Breast epithelium (tissue), 4 donors: ENCODE measurements around the gene KIF6. TPM values are rescaled to one million over a fixed set of nuclear protein-coding genes. Genes with fewer than 3 reads are reported as not detected.

Source experiments
- DNase-seq, 2 donors: peaks; one replicate each; pipeline ENCODE4 v3.0.0-alpha.2; 2019; ENCODE audit warnings: low spot score in 2 of 2
- H3K27ac ChIP-seq, 2 donors: fragments of 200-600 bp; sonication (generic) in 1 of 2; one replicate each; pipeline ENCODE4 v1.5.1; 2016 to 2019; ENCODE audit warnings: mild to moderate bottlenecking in 1 of 2
- H3K27me3 ChIP-seq, 2 donors: fragments of 200-600 bp; sonication (generic) in 1 of 2; one replicate each; pipeline versions ENCODE4 v1.5.1 to v1.6.0; 2017 to 2019; ENCODE audit warnings: control low read depth in 1 of 2, mild to moderate bottlenecking in 1 of 2
- H3K36me3 ChIP-seq: fragments of 200-600 bp; one replicate; pipeline ENCODE4 v1.5.1; 2019
- H3K4me1 ChIP-seq, 2 donors: fragments of 200-600 bp; sonication (generic); one replicate each; pipeline ENCODE4 v1.5.1; 2016 to 2019; ENCODE audit warnings: control low read depth in 1 of 2
- H3K4me3 ChIP-seq, 3 donors: fragments of 200-600 bp; sonication (generic); 1 replicate in 2 of 3; 2 replicates in 1 of 3; pipeline ENCODE4 v1.5.1; 2016 to 2019; ENCODE audit warnings: mild to moderate bottlenecking in 3 of 3, moderate library complexity in 2 of 3
- H3K9me3 ChIP-seq, 2 donors: fragments of 200-600 bp; sonication (generic) in 1 of 2; one replicate each; pipeline ENCODE4 v1.5.1; 2016 to 2019; ENCODE audit warnings: control low read depth in 1 of 2
- POLR2A ChIP-seq: fragments of 450-650 bp; IDR thresholded peaks from one replicate; pipeline ENCODE4 v1.6.1; 2016; ENCODE audit warnings: antibody characterized with exemption, mild to moderate bottlenecking, moderate library complexity
- POLR2AphosphoS5 ChIP-seq, 3 donors: sonication (generic); formaldehyde crosslinking; IDR thresholded peaks; one replicate each; pipeline ENCODE4 v1.6.1; 2017; ENCODE audit warnings: antibody characterized with exemption in 3 of 3
- intact Hi-C: fragments of 100-400 bp; cut with DNase I; formaldehyde crosslinking; loops from one replicate; pipeline ENCODE4 v1.15.1; 2023; ENCODE audit warnings: low total_unique reads
- total RNA-seq, 3 donors: library from RNA; depleted of rRNA; stranded (reverse); fragments of >200 nt; gene quantifications; one replicate each; pipeline ENCODE4 v1.1.0, GENCODE V29; 2016
- TF ChIP-seq, protein P1 (sequence below), 3 donors: fragments of 450-650 bp; IDR thresholded peaks; one replicate each; pipeline ENCODE4 v1.5.1; 2016 to 2017; ENCODE audit warnings: antibody characterized with exemption in 3 of 3, mild to moderate bottlenecking in 3 of 3, moderate library complexity in 3 of 3

The KIF6 gene
- total RNA-seq, 3 donors from 2014 or later, result under 0.01 to 0.80 (median 0.15) TPM

DNA sequence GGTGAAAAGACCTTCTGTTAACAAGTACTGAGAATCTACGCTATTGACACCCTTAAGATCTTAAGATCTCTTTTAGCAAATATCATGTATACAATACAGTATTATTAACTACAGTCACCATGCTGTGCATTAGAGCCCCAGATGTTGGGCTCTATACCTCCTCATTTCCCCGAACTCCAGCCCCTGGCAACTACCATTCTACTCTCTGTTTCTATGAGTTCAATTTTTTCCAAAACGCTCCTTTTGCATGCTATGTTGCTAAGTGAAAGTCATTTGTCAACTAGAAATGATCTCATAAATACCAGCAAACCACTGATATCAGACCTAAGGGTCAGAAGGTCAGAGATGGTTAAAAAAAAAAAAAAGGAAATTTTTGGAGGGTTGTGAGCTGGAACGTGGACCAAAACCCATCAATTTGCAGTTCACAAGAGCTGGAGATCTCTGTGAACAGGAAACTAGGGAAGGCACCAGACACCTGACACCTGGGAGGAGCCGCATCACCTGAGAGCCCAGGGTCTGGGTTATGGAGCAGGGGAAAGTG, 280.7 kb downstream of the KIF6 start:
- TF ChIP-seq, protein P1, sequence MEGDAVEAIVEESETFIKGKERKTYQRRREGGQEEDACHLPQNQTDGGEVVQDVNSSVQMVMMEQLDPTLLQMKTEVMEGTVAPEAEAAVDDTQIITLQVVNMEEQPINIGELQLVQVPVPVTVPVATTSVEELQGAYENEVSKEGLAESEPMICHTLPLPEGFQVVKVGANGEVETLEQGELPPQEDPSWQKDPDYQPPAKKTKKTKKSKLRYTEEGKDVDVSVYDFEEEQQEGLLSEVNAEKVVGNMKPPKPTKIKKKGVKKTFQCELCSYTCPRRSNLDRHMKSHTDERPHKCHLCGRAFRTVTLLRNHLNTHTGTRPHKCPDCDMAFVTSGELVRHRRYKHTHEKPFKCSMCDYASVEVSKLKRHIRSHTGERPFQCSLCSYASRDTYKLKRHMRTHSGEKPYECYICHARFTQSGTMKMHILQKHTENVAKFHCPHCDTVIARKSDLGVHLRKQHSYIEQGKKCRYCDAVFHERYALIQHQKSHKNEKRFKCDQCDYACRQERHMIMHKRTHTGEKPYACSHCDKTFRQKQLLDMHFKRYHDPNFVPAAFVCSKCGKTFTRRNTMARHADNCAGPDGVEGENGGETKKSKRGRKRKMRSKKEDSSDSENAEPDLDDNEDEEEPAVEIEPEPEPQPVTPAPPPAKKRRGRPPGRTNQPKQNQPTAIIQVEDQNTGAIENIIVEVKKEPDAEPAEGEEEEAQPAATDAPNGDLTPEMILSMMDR (IDR thresholded peaks at IDR 0.05), result no peak
- TF ChIP-seq POLR2A, result no peak
- no peak for TF ChIP-seq POLR2AphosphoS5 (IDR thresholded peaks at IDR 0.05)
- Histone ChIP-seq H3K36me3 (no peaks in the 10 kb centered on the region), H3K4me3 (no peak overlapping the region), H3K4me1 (no peaks in the 10 kb centered on the region), H3K27me3 (no peaks in the 10 kb centered on the region), H3K9me3 (no peaks in the 10 kb centered on the region), H3K27ac (no peak overlapping the region)
- intact Hi-C loops, result no loop called here
- no peak for DNase-seq

DNA sequence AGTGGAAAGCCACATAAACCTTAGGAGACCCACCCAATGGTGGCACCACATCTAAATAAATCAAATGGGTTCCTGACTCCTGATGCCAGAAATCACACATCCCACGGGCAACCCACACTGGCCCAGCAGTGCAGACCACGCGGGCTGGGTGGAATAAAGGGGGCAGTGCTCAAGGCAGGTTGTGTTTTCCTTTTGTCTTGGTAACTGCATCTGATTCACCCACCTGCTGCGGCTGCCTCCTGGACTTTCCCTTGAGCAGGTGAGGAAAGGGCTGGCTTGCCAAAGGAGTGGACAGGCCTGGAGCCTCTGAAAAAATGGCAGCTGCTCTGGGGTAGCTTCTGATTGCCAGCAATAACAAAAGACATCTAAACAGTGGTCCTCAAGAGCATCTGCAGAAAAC, 283.2 kb downstream of the KIF6 start:
- intact Hi-C loops, result no loop called here
- TF ChIP-seq POLR2A (no peak), POLR2AphosphoS5 (IDR thresholded peaks at IDR 0.05) (no peak)
- TF ChIP-seq, protein P1 (IDR thresholded peaks at IDR 0.05), result no peak

DNA sequence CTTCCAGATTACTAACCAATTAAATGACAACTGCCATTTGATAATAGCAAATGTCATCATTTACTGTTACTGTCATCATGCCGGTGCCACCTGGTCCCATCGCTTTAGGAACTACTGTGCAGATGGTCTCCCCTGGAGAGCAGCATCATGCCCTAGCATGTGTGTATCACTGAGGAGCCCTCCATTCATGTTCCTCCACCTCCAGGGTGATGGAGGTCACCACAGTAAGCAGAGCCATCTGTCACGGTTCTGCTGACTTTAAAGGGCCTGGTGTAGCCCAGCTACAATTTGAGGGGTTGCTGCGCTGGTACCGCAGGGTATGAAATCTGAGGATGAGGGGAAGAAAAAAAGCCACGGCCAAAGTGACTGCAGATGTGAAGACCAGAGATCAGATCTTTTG, 283.9 kb downstream of the KIF6 start:
- no peak for TF ChIP-seq POLR2A
- no peak for TF ChIP-seq POLR2AphosphoS5 (IDR thresholded peaks at IDR 0.05)
- TF ChIP-seq, protein P1 (IDR thresholded peaks at IDR 0.05), result no peak
- Histone ChIP-seq H3K36me3 (no peaks in the 10 kb centered on the region), H3K4me3 (no peak overlapping the region), H3K27ac (no peak overlapping the region), H3K9me3 (no peaks in the 10 kb centered on the region), H3K27me3 (no peaks in the 10 kb centered on the region), H3K4me1 (no peaks in the 10 kb centered on the region)
- no peak for DNase-seq
- intact Hi-C loops, result no loop called here

More for the DNA sequence above, 283.2 kb downstream of the KIF6 start:
- no peak overlapping the region for H3K4me3 ChIP-seq
- no peaks in the 10 kb centered on the region for H3K27me3 ChIP-seq
- no peak overlapping the region for H3K27ac ChIP-seq
- H3K36me3 ChIP-seq, result no peaks in the 10 kb centered on the region
- H3K9me3 ChIP-seq, result no peaks in the 10 kb centered on the region
- DNase-seq, result no peak
- no peaks in the 10 kb centered on the region for H3K4me1 ChIP-seq

DNA sequence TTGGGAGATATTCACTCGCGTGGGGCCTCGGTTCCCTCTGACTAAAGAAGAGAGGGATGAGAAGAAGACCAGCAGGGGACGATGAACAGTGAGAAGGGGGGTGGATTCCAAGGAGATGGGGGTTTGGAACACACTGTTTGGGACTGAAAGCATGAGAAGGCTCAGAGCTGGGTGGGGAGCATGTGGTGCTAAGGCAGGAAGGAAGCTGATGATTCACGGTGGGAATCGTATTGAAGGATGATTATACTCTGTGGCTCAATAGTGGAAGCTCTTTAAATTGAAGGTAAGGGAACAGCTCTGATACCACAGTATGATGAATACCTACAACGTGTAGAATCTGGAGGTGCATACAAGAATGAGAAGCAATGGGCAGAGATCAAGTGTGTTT, 285.2 kb downstream of the KIF6 start:
- H3K27me3 ChIP-seq, result no peaks in the 10 kb centered on the region
- TF ChIP-seq POLR2A (no peak), POLR2AphosphoS5 (IDR thresholded peaks at IDR 0.05) (no peak)
- TF ChIP-seq, protein P1 (IDR thresholded peaks at IDR 0.05), result no peak
- H3K4me1 ChIP-seq, result no peaks in the 10 kb centered on the region
- no peaks in the 10 kb centered on the region for H3K9me3 ChIP-seq
- no peak overlapping the region for H3K27ac ChIP-seq
- no peak overlapping the region for H3K4me3 ChIP-seq
- DNase-seq, result no peak
- intact Hi-C loops, result no loop called here
- H3K36me3 ChIP-seq, result no peaks in the 10 kb centered on the region

DNA sequence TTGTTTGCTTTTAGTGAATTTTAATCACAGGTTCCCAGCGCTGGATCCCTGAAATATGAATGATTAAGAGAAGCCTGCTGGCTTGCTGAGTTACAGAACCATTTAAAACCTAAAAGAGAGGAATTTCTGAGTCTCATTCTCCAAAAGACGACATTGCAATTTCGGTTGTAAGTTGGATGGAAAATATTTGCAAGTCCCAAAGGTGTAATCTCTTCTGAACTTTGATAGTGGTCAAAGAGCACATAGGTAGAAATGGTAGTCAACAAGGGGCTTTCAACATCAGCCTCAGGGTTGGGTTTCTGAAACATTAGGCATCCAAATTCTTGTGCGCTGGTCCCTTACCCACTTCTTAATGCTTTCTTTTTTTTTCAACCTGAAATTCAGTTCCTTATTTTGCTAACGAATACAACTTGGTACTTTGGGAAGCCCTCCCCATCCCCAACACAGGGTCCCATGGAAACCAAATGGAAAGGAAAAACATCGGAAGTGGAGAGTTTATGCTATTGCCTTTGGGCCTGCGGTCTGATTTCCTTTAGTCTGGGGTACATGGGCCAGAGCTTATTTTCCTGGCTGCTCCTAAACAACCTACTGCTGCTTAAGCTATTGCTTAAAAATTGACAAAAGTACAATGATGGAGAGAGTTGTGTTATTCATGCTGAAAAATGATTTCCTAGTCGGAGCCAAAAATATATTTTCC, 285.7 kb downstream of the KIF6 start:
- Histone ChIP-seq H3K27ac (no peak overlapping the region), H3K4me1 (no peaks in the 10 kb centered on the region), H3K27me3 (no peaks in the 10 kb centered on the region), H3K9me3 (no peaks in the 10 kb centered on the region), H3K36me3 (no peaks in the 10 kb centered on the region), H3K4me3 (no peak overlapping the region)
- intact Hi-C loops, result no loop called here
- TF ChIP-seq POLR2A, result no peak
- TF ChIP-seq POLR2AphosphoS5 (IDR thresholded peaks at IDR 0.05), result no peak
- TF ChIP-seq, protein P1 (IDR thresholded peaks at IDR 0.05), result no peak
- DNase-seq, result no peak
